AG09309 (cell line): ENCODE data around the gene GALNT16.
"Not testable (repeated sequence)": the region's sequence is repeated elsewhere in the genome, so short reads cannot be mapped to it uniquely, and the experiment has no call there.

Experiments
- DNase-seq: peaks from one replicate; pipeline ENCODE4 v3.0.0-alpha.2; 2010; ENCODE audit warnings: low read depth
- H3K4me3 ChIP-seq: 2 replicates; pipeline ENCODE4 v1.5.1; 2011; ENCODE audit warnings: mild to moderate bottlenecking, low read depth, low read length, moderate library complexity; ENCODE audit not compliant: control insufficient read depth
- CTCF ChIP-seq: IDR thresholded peaks from 2 replicates; pipeline ENCODE4 v1.5.1; 2011; ENCODE audit warnings: mild to moderate bottlenecking, low read depth, low read length, inconsistent platforms; ENCODE audit not compliant: insufficient read depth, control insufficient read depth; ENCODE audit errors: missing control alignments

GALNT16 gene

DNA sequence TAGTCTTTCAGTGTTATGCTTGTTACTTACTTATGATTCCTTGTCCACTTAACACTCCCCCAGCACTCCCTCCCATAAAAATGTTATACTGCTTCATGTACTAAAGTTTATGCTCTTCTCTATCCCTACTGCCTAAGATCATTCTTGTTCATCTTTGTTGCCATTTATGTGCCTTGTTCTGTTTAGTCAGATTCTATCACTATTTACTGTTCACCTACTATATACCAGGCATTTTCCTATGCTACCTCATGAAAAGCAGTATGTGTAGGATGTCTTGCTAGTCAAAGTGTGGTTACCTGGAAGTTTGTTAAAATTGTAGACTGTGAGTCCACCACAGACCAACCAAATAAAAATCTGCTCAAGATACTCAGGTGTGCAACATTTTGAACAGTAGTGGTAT lies 114.3 kb downstream of the GALNT16 start:
- TF ChIP-seq CTCF, result no peak
- no peak for DNase-seq
- no peak overlapping the region for H3K4me3 ChIP-seq

- TF ChIP-seq CTCF, result no peak
- H3K4me3 ChIP-seq, result no peak overlapping the region
- DNase-seq, result no peak
These were observed 115.2 kb downstream of the GALNT16 start for GRCh38 chr14:69375182-69375581.

DNA sequence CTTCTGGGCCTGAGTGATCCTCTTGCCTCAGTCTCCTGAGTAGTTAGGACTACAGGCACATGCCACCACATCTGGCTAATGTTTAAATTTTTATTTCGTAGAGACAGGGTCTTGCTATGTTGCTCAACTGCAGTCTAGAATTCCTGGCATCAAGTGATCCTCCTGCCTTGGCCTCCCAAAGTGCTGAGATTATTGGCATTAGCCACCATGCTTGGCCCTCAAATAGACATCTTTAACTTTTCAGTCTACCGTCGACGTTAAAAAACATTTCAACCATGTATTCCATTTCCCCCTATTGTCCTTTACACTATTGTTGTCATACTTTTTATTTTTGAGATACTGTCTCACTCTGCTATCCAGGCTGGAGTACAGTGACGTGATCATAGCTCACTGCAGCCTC lies 115.8 kb downstream of the GALNT16 start:
- no peak for TF ChIP-seq CTCF
- no peak overlapping the region for H3K4me3 ChIP-seq
- no peak for DNase-seq

DNA sequence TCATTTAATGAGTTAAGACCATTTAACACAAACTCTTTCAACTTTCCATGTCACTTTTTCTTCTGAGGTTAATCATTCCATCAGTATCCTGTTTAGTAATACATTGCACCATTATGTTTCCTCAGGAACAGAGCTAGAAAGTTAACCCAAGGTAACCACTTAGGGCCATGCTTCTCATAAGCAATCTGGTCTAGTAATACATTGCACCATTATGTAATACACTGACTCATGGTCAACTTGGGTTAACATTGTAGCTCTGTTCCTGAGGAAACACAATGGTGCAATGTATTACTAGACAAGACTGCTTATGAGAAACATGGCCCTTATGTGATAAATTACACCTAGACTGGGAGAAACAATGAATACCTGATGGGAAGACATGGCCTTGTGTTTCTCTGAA lies 116.5 kb downstream of the GALNT16 start:
- no peak for TF ChIP-seq CTCF
- no peak overlapping the region for H3K4me3 ChIP-seq
- DNase-seq, result peak; percentile 53

- H3K4me3 ChIP-seq, result no peak overlapping the region
- TF ChIP-seq CTCF, result no peak
- DNase-seq, result no peak
These were observed 118.3 kb downstream of the GALNT16 start for GRCh38 chr14:69378274-69378673.

GRCh38 chr14:69387311-69387710 lies 127.4 kb downstream of the GALNT16 start:
- TF ChIP-seq CTCF, result no peak
- DNase-seq, result no peak
- no peak overlapping the region for H3K4me3 ChIP-seq

- not testable (repeated sequence) for H3K4me3 ChIP-seq
These were observed 131.4 kb downstream of the GALNT16 start for GRCh38 chr14:69391400-69391799.

More at GRCh38 chr14:69391400-69391799, 131.4 kb downstream of the GALNT16 start:
- DNase-seq, result not testable (repeated sequence)
